GM12892 (cell line): ENCODE data around the gene ZFYVE27.

Source experiments
- POLR2A ChIP-seq: IDR thresholded peaks from 2 replicates; pipeline ENCODE4 v1.6.1; 2011; ENCODE audit warnings: low read depth, low read length, control low read depth
- POLR2AphosphoS5 ChIP-seq: IDR thresholded peaks from 2 replicates; pipeline ENCODE4 v1.6.1; 2011; ENCODE audit warnings: low read depth, low read length, control low read depth
- TAF1 ChIP-seq: IDR thresholded peaks from 2 replicates; pipeline ENCODE4 v1.6.1; 2011; ENCODE audit warnings: low read depth, mild to moderate bottlenecking, control low read depth, low read length, borderline replicate concordance

DNA sequence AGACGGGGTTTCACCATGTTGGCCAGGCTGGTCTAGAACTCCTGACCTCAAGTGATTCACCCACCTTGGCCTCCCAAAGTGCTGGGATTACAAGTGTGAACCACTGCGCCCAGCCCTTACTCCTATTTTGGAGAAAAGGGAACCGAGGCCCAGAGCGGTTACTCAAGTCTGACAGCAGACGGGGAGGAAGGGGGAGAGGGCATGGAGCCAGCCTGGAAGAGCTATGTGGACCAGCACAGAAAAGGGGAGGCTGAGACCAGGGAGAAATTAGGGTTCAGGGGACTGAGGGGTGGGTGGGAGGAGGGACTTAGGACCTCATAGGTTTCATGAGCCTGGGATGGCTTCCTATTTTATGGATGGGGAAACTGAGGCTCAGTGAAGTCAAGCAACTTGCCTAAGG lies 33.3 kb downstream of the ZFYVE27 start:
- TF ChIP-seq POLR2A (no peak), POLR2AphosphoS5 (no peak), TAF1 (no peak)
